WTC11 (cell line): ENCODE data around the gene CASQ2. TPM values are rescaled to one million over a fixed set of nuclear protein-coding genes. Genes with fewer than 3 reads are reported as not detected.

Experiments used
- ATAC-seq: fragments of 200-7000 bp; cut with Tn5 transposase; 2 replicates; pipeline ENCODE4 v1.10.0; 2021; ENCODE audit warnings: mild to moderate bottlenecking, moderate library complexity
- CTCF ChIA-PET: fragments of 300-600 bp; sonication (Branson Sonifier 250); formaldehyde crosslinking; loops from one replicate; lab custom pipeline; 2021; ENCODE audit warnings: antibody characterized with exemption; lab: Charles Lee
- POLR2A ChIA-PET: fragments of 350-600 bp; sonication (Branson Sonifier 250); formaldehyde crosslinking; loops from one replicate; lab custom pipeline; 2021; ENCODE audit warnings: antibody characterized with exemption; lab: Charles Lee
- DNase-seq: peaks from one replicate; pipeline ENCODE4 v3.0.0; 2021; ENCODE audit warnings: low spot score
- H3K27ac Mint-ChIP-seq: 2 replicates; pipeline ENCODE4 v1.8.0; 2021; ENCODE audit warnings: mixed read lengths
- H3K27me3 Mint-ChIP-seq: 2 replicates; pipeline ENCODE4 v1.8.0; 2021; ENCODE audit warnings: low read depth, mild to moderate bottlenecking, moderate library complexity, mixed read lengths
- H3K36me3 Mint-ChIP-seq: 2 replicates; pipeline ENCODE4 v1.8.0; 2021; ENCODE audit warnings: mixed read lengths
- H3K4me1 Mint-ChIP-seq: 2 replicates; pipeline ENCODE4 v1.8.0; 2022; ENCODE audit warnings: mixed read lengths
- H3K4me3 Mint-ChIP-seq: 2 replicates; pipeline ENCODE4 v1.8.0; 2021; ENCODE audit warnings: mild to moderate bottlenecking, moderate library complexity, mixed read lengths
- H3K9me3 Mint-ChIP-seq: 2 replicates; pipeline ENCODE4 v1.8.0; 2021; ENCODE audit warnings: mixed read lengths
- ATF1 ChIP-seq: sonication (generic); formaldehyde crosslinking; IDR thresholded peaks from 2 replicates; pipeline ENCODE4 v1.8.1; 2023; ENCODE audit warnings: mild to moderate bottlenecking, moderate library complexity, missing genetic modification reagents
- CREB1 ChIP-seq: sonication (generic); formaldehyde crosslinking; IDR thresholded peaks from 2 replicates; pipeline ENCODE4 v1.8.0; 2023; ENCODE audit warnings: mild to moderate bottlenecking, missing genetic modification reagents
- ELF4 ChIP-seq: sonication (generic); formaldehyde crosslinking; IDR thresholded peaks from 2 replicates; pipeline ENCODE4 v1.8.1; 2022; ENCODE audit warnings: low read depth, mild to moderate bottlenecking, moderate library complexity, missing genetic modification reagents
- ETV6 ChIP-seq: sonication (generic); formaldehyde crosslinking; IDR thresholded peaks from 2 replicates; pipeline ENCODE4 v1.8.1; 2022; ENCODE audit warnings: mild to moderate bottlenecking, missing genetic modification reagents
- GABPB1 ChIP-seq: sonication (generic); formaldehyde crosslinking; IDR thresholded peaks from 2 replicates; pipeline ENCODE4 v1.8.1; 2023; ENCODE audit warnings: mild to moderate bottlenecking, missing genetic modification reagents
- HMGA2 ChIP-seq: fragments of 250-450 bp; sonication (Bioruptor Pico); IDR thresholded peaks from 2 replicates; pipeline ENCODE4 v1.4.0; 2021; ENCODE audit warnings: mild to moderate bottlenecking, moderate library complexity
- IRF2 ChIP-seq: sonication (generic); formaldehyde crosslinking; IDR thresholded peaks from 2 replicates; pipeline ENCODE4 v1.8.0; 2022; ENCODE audit warnings: low read depth, missing genetic modification reagents, borderline replicate concordance
- JUN ChIP-seq: sonication (generic); formaldehyde crosslinking; IDR thresholded peaks from 2 replicates; pipeline ENCODE4 v1.8.0; 2023; ENCODE audit warnings: mild to moderate bottlenecking, missing genetic modification reagents
- MYBL2 ChIP-seq: sonication (generic); formaldehyde crosslinking; IDR thresholded peaks from 2 replicates; pipeline ENCODE4 v1.8.1; 2023; ENCODE audit warnings: mild to moderate bottlenecking, moderate library complexity, missing genetic modification reagents
- NR1H2 ChIP-seq: sonication (generic); formaldehyde crosslinking; IDR thresholded peaks from 2 replicates; pipeline ENCODE4 v1.9.0; 2021; ENCODE audit warnings: mild to moderate bottlenecking, moderate library complexity, missing genetic modification reagents
- SOX15 ChIP-seq: fragments of 250-450 bp; sonication (Bioruptor Pico); IDR thresholded peaks from 2 replicates; pipeline ENCODE4 v1.9.0; 2021; ENCODE audit warnings: mild to moderate bottlenecking
- ZNF138 ChIP-seq: sonication (generic); formaldehyde crosslinking; conservative IDR thresholded peaks from 2 replicates; pipeline ENCODE4 v1.8.1; 2022; ENCODE audit warnings: mild to moderate bottlenecking, moderate library complexity, missing genetic modification reagents
- ZNF671 ChIP-seq: fragments of 250-450 bp; sonication (Bioruptor Pico); IDR thresholded peaks from 2 replicates; pipeline ENCODE4 v1.8.0; 2021; ENCODE audit warnings: mild to moderate bottlenecking
- total RNA-seq: library from RNA; stranded (reverse); gene quantifications from 3 replicates; pipeline ENCODE4 v1.2.3, GENCODE V29; 2021
- TF ChIP-seq, protein P1 (sequence below): sonication (generic); formaldehyde crosslinking; IDR thresholded peaks from 2 replicates; pipeline ENCODE4 v1.8.0; 2022; ENCODE audit warnings: mild to moderate bottlenecking, missing genetic modification reagents
- TF ChIP-seq, protein P2 (sequence below): sonication (generic); formaldehyde crosslinking; conservative IDR thresholded peaks from 2 replicates; pipeline ENCODE4 v1.8.1; 2023; ENCODE audit warnings: mild to moderate bottlenecking, low read depth, missing genetic modification reagents, moderate library complexity
- TF ChIP-seq, protein P3 (sequence below): fragments of 200-600 bp; IDR thresholded peaks from 2 replicates; pipeline ENCODE4 v1.8.0; 2022; ENCODE audit warnings: antibody characterized with exemption
- TF ChIP-seq, protein P4 (sequence below): sonication (generic); formaldehyde crosslinking; IDR thresholded peaks from 2 replicates; pipeline ENCODE4 v1.8.0; 2022; ENCODE audit warnings: mild to moderate bottlenecking, missing genetic modification reagents
- TF ChIP-seq, protein P5 (sequence below): sonication (generic); formaldehyde crosslinking; IDR thresholded peaks from 2 replicates; pipeline ENCODE4 v1.8.0; 2022; ENCODE audit warnings: mild to moderate bottlenecking, missing genetic modification reagents
- TF ChIP-seq, protein P6 (sequence below): fragments of 250-450 bp; sonication (Bioruptor Pico); IDR thresholded peaks from 2 replicates; pipeline ENCODE4 v1.8.0; 2021; ENCODE audit warnings: mild to moderate bottlenecking

CASQ2 gene
- total RNA-seq, 1 experiment from 2014 or later = not detected

DNA sequence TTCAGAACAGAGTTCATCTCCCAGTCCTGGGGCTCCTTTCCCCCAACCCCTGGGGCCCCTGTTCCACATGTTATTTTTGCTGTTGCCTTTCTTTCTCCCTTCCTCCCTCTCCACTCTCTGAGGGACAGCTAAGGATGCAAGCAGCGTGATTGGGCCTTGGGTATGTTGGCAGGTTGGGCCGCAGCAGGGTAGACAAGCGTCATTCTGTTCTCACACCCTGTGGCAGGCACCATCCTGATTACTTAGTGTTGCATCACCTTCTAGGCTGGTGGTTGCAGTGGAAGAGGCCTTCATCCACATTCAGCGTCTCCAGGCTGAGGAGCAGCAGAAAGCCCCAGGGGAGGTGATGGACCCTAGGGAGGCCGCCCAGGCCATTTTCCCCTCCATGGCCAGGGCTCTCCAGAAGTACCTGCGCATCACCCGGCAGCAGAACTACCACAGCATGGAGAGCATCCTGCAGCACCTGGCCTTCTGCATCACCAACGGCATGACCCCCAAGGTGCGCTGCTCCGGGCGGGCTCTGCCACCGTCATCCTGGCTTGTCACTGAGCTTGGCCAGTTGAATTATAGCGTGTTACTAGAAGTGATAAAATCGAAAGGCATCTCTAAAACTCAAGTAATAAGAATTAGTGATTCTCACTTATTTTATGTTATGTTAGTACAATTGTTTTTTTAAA, 83.3 kb downstream of the CASQ2 start:
- Mint-ChIP-seq H3K9me3 (no peaks in the 10 kb centered on the region), H3K27me3 (no peaks in the 10 kb centered on the region), H3K4me3 (no peak overlapping the region), H3K36me3 (peaks cover 20% of the 10 kb centered on the region), H3K27ac (no peak overlapping the region), H3K4me1 (no peaks in the 10 kb centered on the region)
- no peak for ATAC-seq
- TF ChIP-seq GABPB1 (CRISPR knock-in tag) = peak; percentile 68; the same call in 1 of the 2 replicates
- TF ChIP-seq, protein P1, sequence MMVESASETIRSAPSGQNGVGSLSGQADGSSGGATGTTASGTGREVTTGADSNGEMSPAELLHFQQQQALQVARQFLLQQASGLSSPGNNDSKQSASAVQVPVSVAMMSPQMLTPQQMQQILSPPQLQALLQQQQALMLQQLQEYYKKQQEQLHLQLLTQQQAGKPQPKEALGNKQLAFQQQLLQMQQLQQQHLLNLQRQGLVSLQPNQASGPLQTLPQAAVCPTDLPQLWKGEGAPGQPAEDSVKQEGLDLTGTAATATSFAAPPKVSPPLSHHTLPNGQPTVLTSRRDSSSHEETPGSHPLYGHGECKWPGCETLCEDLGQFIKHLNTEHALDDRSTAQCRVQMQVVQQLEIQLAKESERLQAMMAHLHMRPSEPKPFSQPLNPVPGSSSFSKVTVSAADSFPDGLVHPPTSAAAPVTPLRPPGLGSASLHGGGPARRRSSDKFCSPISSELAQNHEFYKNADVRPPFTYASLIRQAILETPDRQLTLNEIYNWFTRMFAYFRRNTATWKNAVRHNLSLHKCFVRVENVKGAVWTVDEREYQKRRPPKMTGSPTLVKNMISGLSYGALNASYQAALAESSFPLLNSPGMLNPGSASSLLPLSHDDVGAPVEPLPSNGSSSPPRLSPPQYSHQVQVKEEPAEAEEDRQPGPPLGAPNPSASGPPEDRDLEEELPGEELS = no peak
- POLR2A ChIA-PET = interaction anchor here (1.1 kb wide), 1 partner anchor 28 kb away, joined by 6 read pairs; no protein-coding TSS in a partner anchor
- CTCF ChIA-PET = interaction anchor here (1.2 kb wide), 1 partner anchor 22 kb away, joined by 7 read pairs; no protein-coding TSS in a partner anchor
- DNase-seq = no peak

DNA sequence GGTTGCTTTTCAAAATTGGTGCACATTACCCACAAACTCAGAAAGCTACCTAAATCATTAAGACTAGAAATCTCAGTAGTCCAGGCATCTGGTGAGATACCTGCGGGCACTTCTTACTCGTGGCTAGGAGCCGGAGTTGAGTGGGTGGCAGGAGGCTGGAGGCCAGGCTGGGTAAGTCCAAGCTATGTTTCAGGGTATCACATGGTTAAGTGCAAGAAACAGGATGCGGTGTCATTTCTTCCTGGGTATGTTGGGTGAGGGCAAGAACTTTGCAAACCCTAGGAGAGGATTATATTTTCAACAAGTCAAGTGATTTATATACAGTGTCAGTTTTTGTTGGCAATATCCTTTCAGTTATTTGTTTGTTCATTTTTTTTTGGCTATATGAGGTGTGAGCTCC, 85.7 kb downstream of the CASQ2 start:
- CTCF ChIA-PET = interaction anchor here (1.2 kb wide), 1 partner anchor 65 kb away, joined by 3 read pairs; no protein-coding TSS in a partner anchor
- H3K27ac Mint-ChIP-seq = no peak overlapping the region

More for the DNA sequence above, 85.7 kb downstream of the CASQ2 start:
- POLR2A ChIA-PET = no interaction called here
- TF ChIP-seq JUN (CRISPR knock-in tag) = no peak
- TF ChIP-seq ZNF138 = no peak
- TF ChIP-seq, protein P2, sequence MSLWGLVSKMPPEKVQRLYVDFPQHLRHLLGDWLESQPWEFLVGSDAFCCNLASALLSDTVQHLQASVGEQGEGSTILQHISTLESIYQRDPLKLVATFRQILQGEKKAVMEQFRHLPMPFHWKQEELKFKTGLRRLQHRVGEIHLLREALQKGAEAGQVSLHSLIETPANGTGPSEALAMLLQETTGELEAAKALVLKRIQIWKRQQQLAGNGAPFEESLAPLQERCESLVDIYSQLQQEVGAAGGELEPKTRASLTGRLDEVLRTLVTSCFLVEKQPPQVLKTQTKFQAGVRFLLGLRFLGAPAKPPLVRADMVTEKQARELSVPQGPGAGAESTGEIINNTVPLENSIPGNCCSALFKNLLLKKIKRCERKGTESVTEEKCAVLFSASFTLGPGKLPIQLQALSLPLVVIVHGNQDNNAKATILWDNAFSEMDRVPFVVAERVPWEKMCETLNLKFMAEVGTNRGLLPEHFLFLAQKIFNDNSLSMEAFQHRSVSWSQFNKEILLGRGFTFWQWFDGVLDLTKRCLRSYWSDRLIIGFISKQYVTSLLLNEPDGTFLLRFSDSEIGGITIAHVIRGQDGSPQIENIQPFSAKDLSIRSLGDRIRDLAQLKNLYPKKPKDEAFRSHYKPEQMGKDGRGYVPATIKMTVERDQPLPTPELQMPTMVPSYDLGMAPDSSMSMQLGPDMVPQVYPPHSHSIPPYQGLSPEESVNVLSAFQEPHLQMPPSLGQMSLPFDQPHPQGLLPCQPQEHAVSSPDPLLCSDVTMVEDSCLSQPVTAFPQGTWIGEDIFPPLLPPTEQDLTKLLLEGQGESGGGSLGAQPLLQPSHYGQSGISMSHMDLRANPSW = no peak
- TF ChIP-seq, protein P3, sequence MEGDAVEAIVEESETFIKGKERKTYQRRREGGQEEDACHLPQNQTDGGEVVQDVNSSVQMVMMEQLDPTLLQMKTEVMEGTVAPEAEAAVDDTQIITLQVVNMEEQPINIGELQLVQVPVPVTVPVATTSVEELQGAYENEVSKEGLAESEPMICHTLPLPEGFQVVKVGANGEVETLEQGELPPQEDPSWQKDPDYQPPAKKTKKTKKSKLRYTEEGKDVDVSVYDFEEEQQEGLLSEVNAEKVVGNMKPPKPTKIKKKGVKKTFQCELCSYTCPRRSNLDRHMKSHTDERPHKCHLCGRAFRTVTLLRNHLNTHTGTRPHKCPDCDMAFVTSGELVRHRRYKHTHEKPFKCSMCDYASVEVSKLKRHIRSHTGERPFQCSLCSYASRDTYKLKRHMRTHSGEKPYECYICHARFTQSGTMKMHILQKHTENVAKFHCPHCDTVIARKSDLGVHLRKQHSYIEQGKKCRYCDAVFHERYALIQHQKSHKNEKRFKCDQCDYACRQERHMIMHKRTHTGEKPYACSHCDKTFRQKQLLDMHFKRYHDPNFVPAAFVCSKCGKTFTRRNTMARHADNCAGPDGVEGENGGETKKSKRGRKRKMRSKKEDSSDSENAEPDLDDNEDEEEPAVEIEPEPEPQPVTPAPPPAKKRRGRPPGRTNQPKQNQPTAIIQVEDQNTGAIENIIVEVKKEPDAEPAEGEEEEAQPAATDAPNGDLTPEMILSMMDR = no peak
- TF ChIP-seq, protein P4, sequence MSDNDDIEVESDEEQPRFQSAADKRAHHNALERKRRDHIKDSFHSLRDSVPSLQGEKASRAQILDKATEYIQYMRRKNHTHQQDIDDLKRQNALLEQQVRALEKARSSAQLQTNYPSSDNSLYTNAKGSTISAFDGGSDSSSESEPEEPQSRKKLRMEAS = no peak
- TF ChIP-seq, protein P5, sequence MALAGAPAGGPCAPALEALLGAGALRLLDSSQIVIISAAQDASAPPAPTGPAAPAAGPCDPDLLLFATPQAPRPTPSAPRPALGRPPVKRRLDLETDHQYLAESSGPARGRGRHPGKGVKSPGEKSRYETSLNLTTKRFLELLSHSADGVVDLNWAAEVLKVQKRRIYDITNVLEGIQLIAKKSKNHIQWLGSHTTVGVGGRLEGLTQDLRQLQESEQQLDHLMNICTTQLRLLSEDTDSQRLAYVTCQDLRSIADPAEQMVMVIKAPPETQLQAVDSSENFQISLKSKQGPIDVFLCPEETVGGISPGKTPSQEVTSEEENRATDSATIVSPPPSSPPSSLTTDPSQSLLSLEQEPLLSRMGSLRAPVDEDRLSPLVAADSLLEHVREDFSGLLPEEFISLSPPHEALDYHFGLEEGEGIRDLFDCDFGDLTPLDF (CRISPR knock-in tag) = no peak
- no peak for TF ChIP-seq CREB1 (CRISPR knock-in tag)
- TF ChIP-seq, protein P6, sequence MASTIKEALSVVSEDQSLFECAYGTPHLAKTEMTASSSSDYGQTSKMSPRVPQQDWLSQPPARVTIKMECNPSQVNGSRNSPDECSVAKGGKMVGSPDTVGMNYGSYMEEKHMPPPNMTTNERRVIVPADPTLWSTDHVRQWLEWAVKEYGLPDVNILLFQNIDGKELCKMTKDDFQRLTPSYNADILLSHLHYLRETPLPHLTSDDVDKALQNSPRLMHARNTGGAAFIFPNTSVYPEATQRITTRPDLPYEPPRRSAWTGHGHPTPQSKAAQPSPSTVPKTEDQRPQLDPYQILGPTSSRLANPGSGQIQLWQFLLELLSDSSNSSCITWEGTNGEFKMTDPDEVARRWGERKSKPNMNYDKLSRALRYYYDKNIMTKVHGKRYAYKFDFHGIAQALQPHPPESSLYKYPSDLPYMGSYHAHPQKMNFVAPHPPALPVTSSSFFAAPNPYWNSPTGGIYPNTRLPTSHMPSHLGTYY (CRISPR knock-in tag) = no peak
- no peak for TF ChIP-seq ETV6 (CRISPR knock-in tag)
- no peak for TF ChIP-seq SOX15 (CRISPR knock-in tag)
- TF ChIP-seq NR1H2 (CRISPR knock-in tag) = no peak
- no peak for TF ChIP-seq HMGA2 (CRISPR knock-in tag)
- TF ChIP-seq MYBL2 = no peak
- no peak for TF ChIP-seq ATF1 (CRISPR knock-in tag)
- TF ChIP-seq GABPB1 (CRISPR knock-in tag) = no peak
- TF ChIP-seq IRF2 (CRISPR knock-in tag) = no peak
- no peak for TF ChIP-seq ZNF671 (CRISPR knock-in tag)
- TF ChIP-seq ELF4 (CRISPR knock-in tag) = no peak
- TF ChIP-seq, protein P1 = no peak
- H3K4me1 Mint-ChIP-seq = 0 out of 2 replicates have a peak, but pooled peaks cover 3% of the 10 kb centered on the region
- H3K9me3 Mint-ChIP-seq = no peaks in the 10 kb centered on the region
- ATAC-seq (no peak), DNase-seq (no peak)
- no peaks in the 10 kb centered on the region for H3K27me3 Mint-ChIP-seq
- H3K36me3 Mint-ChIP-seq = peaks cover 16% of the 10 kb centered on the region
- no peak overlapping the region for H3K4me3 Mint-ChIP-seq
